Smooth muscle cell (in vitro differentiated cells): ENCODE data around the gene TPST2. TPM values are rescaled to one million over a fixed set of nuclear protein-coding genes. Genes with fewer than 3 reads are reported as not detected.

ENCODE experiments used
- DNase-seq: peaks from one replicate; lab custom pipeline; 2025; ENCODE audit not compliant: unreplicated experiment; lab: John Stamatoyannopoulos, UW
- H2AFZ ChIP-seq: fragments of 200-600 bp; sonication (generic); 2 replicates; pipeline ENCODE4 v1.6.0; 2016; ENCODE audit warnings: antibody characterized with exemption, low read depth, mild to moderate bottlenecking
- H3F3A ChIP-seq: fragments of 200-600 bp; sonication (generic); 2 replicates; pipeline ENCODE4 v1.6.0; 2017; ENCODE audit warnings: antibody characterized with exemption, low read depth
- H3K27ac ChIP-seq: fragments of 200-600 bp; sonication (generic); 2 replicates; pipeline ENCODE4 v1.5.1; 2016; ENCODE audit warnings: low read depth, mild to moderate bottlenecking
- H3K27me3 ChIP-seq: fragments of 200-600 bp; sonication (generic); 2 replicates; pipeline ENCODE4 v1.6.1; 2016; ENCODE audit warnings: low read depth, mild to moderate bottlenecking
- H3K36me3 ChIP-seq: fragments of 200-600 bp; sonication (generic); 2 replicates; pipeline ENCODE4 v1.5.1; 2016; ENCODE audit warnings: low read depth
- H3K4me1 ChIP-seq: fragments of 200-600 bp; sonication (generic); 2 replicates; pipeline ENCODE4 v1.5.1; 2016; ENCODE audit warnings: low read depth
- H3K4me2 ChIP-seq: fragments of 200-600 bp; sonication (generic); 2 replicates; pipeline ENCODE4 v1.6.0; 2016; ENCODE audit warnings: mild to moderate bottlenecking
- H3K4me3 ChIP-seq: fragments of 200-600 bp; sonication (generic); 2 replicates; pipeline ENCODE4 v1.5.1; 2016; ENCODE audit warnings: mild to moderate bottlenecking
- H3K79me2 ChIP-seq: fragments of 200-600 bp; sonication (generic); 2 replicates; pipeline ENCODE4 v1.6.0; 2016; ENCODE audit warnings: low read depth, mild to moderate bottlenecking
- H3K9ac ChIP-seq: fragments of 200-600 bp; sonication (generic); 2 replicates; pipeline ENCODE4 v1.6.0; 2016; ENCODE audit warnings: low read depth
- H3K9me3 ChIP-seq: fragments of 200-600 bp; sonication (generic); replicated peaks from 2 replicates; pipeline ENCODE4 v1.5.1; 2016; ENCODE audit warnings: low read depth
- H4K20me1 ChIP-seq: fragments of 200-600 bp; sonication (generic); 2 replicates; pipeline ENCODE4 v1.6.0; 2016; ENCODE audit warnings: low read depth
- CTCF ChIP-seq: fragments of 200-600 bp; sonication (generic); IDR thresholded peaks from 2 replicates; pipeline ENCODE4 v1.5.1; 2017; ENCODE audit warnings: borderline replicate concordance, mild to moderate bottlenecking, antibody characterized with exemption; ENCODE audit not compliant: insufficient read depth, poor library complexity, severe bottlenecking
- WGBS: methylation state at CpG from one replicate; pipeline ENCODE4 v1.1.7; 2016; ENCODE audit warnings: low lambda C conversion rate; 5-methylcytosine and 5-hydroxymethylcytosine counted together
- polyA plus RNA-seq: library from polyadenylated mRNA; unstranded; fragments of >200 nt; fragmentation: Nextera tagmentation; extraction: Ambion mirVana; gene quantifications from 2 replicates; pipeline ENCODE4 v1.2.1, GENCODE V29; 2016
- total RNA-seq: library from RNA; depleted of rRNA; stranded (reverse); fragments of >200 nt; gene quantifications from 2 replicates; pipeline ENCODE4 v1.2.3, GENCODE V29; 2014

The TPST2 gene
- total RNA-seq (44.1 and 44.8 TPM in 2 replicates), polyA plus RNA-seq (48.5 and 50.2 TPM in 2 replicates)

GRCh38 chr22:26589845-26590736 is at the start of gene TPST2:
TSS of gene TPST2 (minus strand) at chr22:26590132. CDS start at chr22:26541630, 48,502 bp downstream.
- peaks cover 13% of the 10 kb centered on the region for H3F3A ChIP-seq
- no peak for TF ChIP-seq CTCF
- peak within 1 kb of the TSS; percentile 92 for H2AFZ ChIP-seq
- H4K20me1 ChIP-seq: peaks cover 5% of the 10 kb centered on the region
- DNase-seq: peak; percentile 55
- peak within 1 kb of the TSS; percentile 96 for H3K4me3 ChIP-seq
- no peaks in the 10 kb centered on the region for H3K36me3 ChIP-seq
- 12% methylated on average over 25 of the region's 72 CpGs for WGBS
- H3K79me2 ChIP-seq: peaks cover 28% of the 10 kb centered on the region
- H3K9ac ChIP-seq: peak within 1 kb of the TSS; percentile 90
- H3K27ac ChIP-seq: peak within 1 kb of the TSS; percentile 83
- H3K4me2 ChIP-seq: peak within 1 kb of the TSS; percentile 99
- no peaks in the 10 kb centered on the region for H3K9me3 ChIP-seq
- H3K4me1 ChIP-seq: no peaks in the 10 kb centered on the region
- no peaks in the 10 kb centered on the region for H3K27me3 ChIP-seq

- DNase-seq: no peak
- 56% methylated on average over 1 of the region's 1 CpG for WGBS
Observed at GRCh38 chr22:26636296-26636695, 46.4 kb upstream of the TPST2 start.

GRCh38 chr22:26635117-26635516 is 45.2 kb upstream of the TPST2 start:
- Histone ChIP-seq H3K4me3 (no peak overlapping the region), H3K27me3 (no peaks in the 10 kb centered on the region), H2AFZ (no peak overlapping the region), H3K9me3 (no peaks in the 10 kb centered on the region), H3K4me2 (no peak overlapping the region), H3F3A (no peaks in the 10 kb centered on the region), H3K4me1 (peaks cover 5% of the 10 kb centered on the region), H3K27ac (no peak overlapping the region), H3K79me2 (no peaks in the 10 kb centered on the region), H3K9ac (no peak overlapping the region), H3K36me3 (no peaks in the 10 kb centered on the region), H4K20me1 (no peaks in the 10 kb centered on the region)
- 88% methylated on average over 2 of the region's 2 CpGs for WGBS
- no peak for DNase-seq
- no peak for TF ChIP-seq CTCF

More at GRCh38 chr22:26636296-26636695, 46.4 kb upstream of the TPST2 start:
- H3K9me3 ChIP-seq: no peaks in the 10 kb centered on the region
- H3K36me3 ChIP-seq: no peaks in the 10 kb centered on the region
- no peaks in the 10 kb centered on the region for H3K27me3 ChIP-seq
- no peak overlapping the region for H3K9ac ChIP-seq
- no peak for TF ChIP-seq CTCF
- H2AFZ ChIP-seq: no peak overlapping the region
- H4K20me1 ChIP-seq: no peaks in the 10 kb centered on the region
- peaks cover 5% of the 10 kb centered on the region for H3K4me1 ChIP-seq
- no peak overlapping the region for H3K27ac ChIP-seq
- H3K79me2 ChIP-seq: no peaks in the 10 kb centered on the region
- no peaks in the 10 kb centered on the region for H3F3A ChIP-seq
- no peak overlapping the region for H3K4me2 ChIP-seq
- H3K4me3 ChIP-seq: no peak overlapping the region

GRCh38 chr22:26634189-26634588 is 44.3 kb upstream of the TPST2 start:
- Histone ChIP-seq H3K79me2 (no peaks in the 10 kb centered on the region), H3K27me3 (no peaks in the 10 kb centered on the region), H3K4me1 (peaks cover 5% of the 10 kb centered on the region), H3K36me3 (no peaks in the 10 kb centered on the region), H3F3A (no peaks in the 10 kb centered on the region), H3K9ac (no peak overlapping the region), H3K27ac (no peak overlapping the region), H3K4me2 (no peak overlapping the region), H2AFZ (no peak overlapping the region), H3K4me3 (no peak overlapping the region), H4K20me1 (no peaks in the 10 kb centered on the region), H3K9me3 (no peaks in the 10 kb centered on the region)
- no peak for TF ChIP-seq CTCF
- 97% methylated on average over 3 of the region's 3 CpGs for WGBS
- DNase-seq: no peak
